ENCODE results near the gene CAPN15.
A peak's percentile ranks its signal among the peaks of the same experiment; 100 is the strongest.

The CAPN15 gene

DNA sequence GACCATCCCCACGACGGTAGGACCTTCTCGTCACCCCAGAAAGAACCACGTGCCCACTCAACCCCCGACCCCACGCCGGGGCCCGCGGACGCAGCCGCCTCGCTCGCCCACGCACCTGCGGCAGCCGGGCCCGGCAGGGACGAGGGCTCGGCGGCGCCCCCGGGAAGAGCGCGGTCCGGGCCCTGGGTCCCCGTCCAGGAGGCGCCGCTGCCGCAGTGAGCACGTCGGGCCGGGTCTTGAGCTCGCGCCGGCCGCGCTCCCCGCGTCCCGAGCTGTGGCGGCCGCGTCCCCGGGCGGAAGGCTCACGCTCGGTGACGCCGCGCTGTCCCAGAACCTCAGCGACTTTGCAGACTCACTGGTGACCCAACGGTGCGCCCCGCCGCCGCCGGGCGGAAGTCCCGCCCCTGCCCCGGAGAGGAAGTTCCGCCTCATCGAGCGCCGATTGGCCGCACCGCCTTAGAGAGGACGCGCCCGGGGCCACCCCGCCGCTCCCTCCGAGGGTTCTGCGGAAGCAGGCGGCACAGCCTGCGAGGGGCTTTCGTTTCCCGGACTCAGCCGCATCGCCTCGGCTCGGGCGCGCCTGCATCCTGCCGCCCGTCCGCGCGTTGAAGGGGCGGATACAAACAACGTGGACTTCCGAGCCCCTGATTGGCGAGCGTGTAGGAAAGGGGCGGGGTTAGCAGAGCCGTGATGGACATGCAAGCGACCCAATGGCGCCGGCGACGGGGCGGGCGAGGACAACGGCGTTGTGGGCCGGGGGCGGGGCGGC is 61.6 kb downstream of the CAPN15 start:
- Histone ChIP-seq H3K9ac (ENCODE audit: low read length) (no peak overlapping the region), H3K4me3 (ENCODE audit: low read depth in 1 of 2, low read length in 2 of 2) (peak overlapping the region; percentile 78 to 92), H3K27me3 (ENCODE audit: control insufficient read depth in 1 of 2, insufficient read depth in 2 of 2, low read length in 2 of 2) (peaks cover 0 to 4% of the 10 kb centered on the region in 2 donors), H3K36me3 (ENCODE audit: insufficient read depth, low read length) (no peaks in the 10 kb centered on the region), H3K9me3 (ENCODE audit: low read length) (no peaks in the 10 kb centered on the region), H3K4me1 (ENCODE audit: insufficient read depth, low read length) (peaks cover 27% of the 10 kb centered on the region), H3K27ac (ENCODE audit: low read depth, low read length) (peak overlapping the region; percentile 84)

- H3K4me3 ChIP-seq (ENCODE audit: low read depth in 1 of 2, low read length in 2 of 2) = peak within 1 kb of the TSS; percentile 87 to 92
- H3K9me3 ChIP-seq (ENCODE audit: low read length) = no peaks in the 10 kb centered on the region
- H3K4me1 ChIP-seq (ENCODE audit: insufficient read depth, low read length) = peaks cover 27% of the 10 kb centered on the region
- H3K27me3 ChIP-seq (ENCODE audit: control insufficient read depth in 1 of 2, insufficient read depth in 2 of 2, low read length in 2 of 2) = peaks cover 0 to 4% of the 10 kb centered on the region in 2 donors
- no peaks in the 10 kb centered on the region for H3K36me3 ChIP-seq (ENCODE audit: insufficient read depth, low read length)
- peak within 1 kb of the TSS; percentile 65 for H3K9ac ChIP-seq (ENCODE audit: low read length)
- H3K27ac ChIP-seq (ENCODE audit: low read depth, low read length) = peak within 1 kb of the TSS; percentile 84
These were observed 62.2 kb downstream of the CAPN15 start, which contains the start of gene RAB40C for GRCh38 chr16:589658-590187. Gene RAB40C (plus strand): TSS chr16:590066. CDS start chr16:590292, 226 bp downstream.

- H3K27me3 ChIP-seq (ENCODE audit: control insufficient read depth in 1 of 2, insufficient read depth in 2 of 2, low read length in 2 of 2) = peaks cover 0 to 4% of the 10 kb centered on the region in 2 donors
- H3K27ac ChIP-seq (ENCODE audit: low read depth, low read length) = peak overlapping the region; percentile 63
- peak overlapping the region; percentile 87 for H3K4me3 ChIP-seq (ENCODE audit: low read depth in 1 of 2, low read length in 2 of 2)
- peak overlapping the region; percentile 65 for H3K9ac ChIP-seq (ENCODE audit: low read length)
- H3K4me1 ChIP-seq (ENCODE audit: insufficient read depth, low read length) = peaks cover 27% of the 10 kb centered on the region
- no peaks in the 10 kb centered on the region for H3K36me3 ChIP-seq (ENCODE audit: insufficient read depth, low read length)
- H3K9me3 ChIP-seq (ENCODE audit: low read length) = no peaks in the 10 kb centered on the region
These were observed 62.8 kb downstream of the CAPN15 start for GRCh38 chr16:590188-590814.

GRCh38 chr16:590815-591200 is 63.3 kb downstream of the CAPN15 start:
- peak overlapping the region; percentile 63 for H3K27ac ChIP-seq (ENCODE audit: low read depth, low read length)
- peak overlapping the region; percentile 65 for H3K9ac ChIP-seq (ENCODE audit: low read length)
- no peaks in the 10 kb centered on the region for H3K9me3 ChIP-seq (ENCODE audit: low read length)
- peak overlapping the region; percentile 87 for H3K4me3 ChIP-seq (ENCODE audit: low read depth in 1 of 2, low read length in 2 of 2)
- no peaks in the 10 kb centered on the region for H3K27me3 ChIP-seq (ENCODE audit: control insufficient read depth in 1 of 2, insufficient read depth in 2 of 2, low read length in 2 of 2)
- H3K4me1 ChIP-seq (ENCODE audit: insufficient read depth, low read length) = peaks cover 27% of the 10 kb centered on the region
- no peaks in the 10 kb centered on the region for H3K36me3 ChIP-seq (ENCODE audit: insufficient read depth, low read length)

- Histone ChIP-seq H3K27me3 (ENCODE audit: control insufficient read depth in 1 of 2, insufficient read depth in 2 of 2, low read length in 2 of 2) (no peaks in the 10 kb centered on the region), H3K9me3 (ENCODE audit: low read length) (no peaks in the 10 kb centered on the region), H3K36me3 (ENCODE audit: insufficient read depth, low read length) (no peaks in the 10 kb centered on the region), H3K27ac (ENCODE audit: low read depth, low read length) (no peak overlapping the region), H3K4me3 (ENCODE audit: low read depth in 1 of 2, low read length in 2 of 2) (peak overlapping the region in 1 of 2 donors; percentile 87), H3K9ac (ENCODE audit: low read length) (peak overlapping the region; percentile 65), H3K4me1 (ENCODE audit: insufficient read depth, low read length) (peaks cover 27% of the 10 kb centered on the region)
These were observed 63.7 kb downstream of the CAPN15 start for GRCh38 chr16:591231-591630.

- Histone ChIP-seq H3K4me1 (ENCODE audit: insufficient read depth, low read length) (peaks cover 25% of the 10 kb centered on the region), H3K9ac (ENCODE audit: low read length) (no peak overlapping the region), H3K27me3 (ENCODE audit: control insufficient read depth in 1 of 2, insufficient read depth in 2 of 2, low read length in 2 of 2) (no peaks in the 10 kb centered on the region), H3K4me3 (ENCODE audit: low read depth in 1 of 2, low read length in 2 of 2) (no peak overlapping the region), H3K27ac (ENCODE audit: low read depth, low read length) (no peak overlapping the region), H3K9me3 (ENCODE audit: low read length) (no peaks in the 10 kb centered on the region), H3K36me3 (ENCODE audit: insufficient read depth, low read length) (no peaks in the 10 kb centered on the region)
These were observed 64.5 kb downstream of the CAPN15 start for GRCh38 chr16:591892-592517.

GRCh38 chr16:592518-593306 is 65.2 kb downstream of the CAPN15 start:
- Histone ChIP-seq H3K9me3 (ENCODE audit: low read length) (no peaks in the 10 kb centered on the region), H3K4me1 (ENCODE audit: insufficient read depth, low read length) (peaks cover 18% of the 10 kb centered on the region), H3K36me3 (ENCODE audit: insufficient read depth, low read length) (no peaks in the 10 kb centered on the region), H3K27ac (ENCODE audit: low read depth, low read length) (no peak overlapping the region), H3K27me3 (ENCODE audit: control insufficient read depth in 1 of 2, insufficient read depth in 2 of 2, low read length in 2 of 2) (no peaks in the 10 kb centered on the region), H3K9ac (ENCODE audit: low read length) (no peak overlapping the region), H3K4me3 (ENCODE audit: low read depth in 1 of 2, low read length in 2 of 2) (no peak overlapping the region)

- H3K4me1 ChIP-seq (ENCODE audit: insufficient read depth, low read length) = peaks cover 11% of the 10 kb centered on the region
- H3K9me3 ChIP-seq (ENCODE audit: low read length) = no peaks in the 10 kb centered on the region
- H3K4me3 ChIP-seq (ENCODE audit: low read depth in 1 of 2, low read length in 2 of 2) = no peak overlapping the region
- H3K9ac ChIP-seq (ENCODE audit: low read length) = no peak overlapping the region
- no peak overlapping the region for H3K27ac ChIP-seq (ENCODE audit: low read depth, low read length)
- H3K36me3 ChIP-seq (ENCODE audit: insufficient read depth, low read length) = no peaks in the 10 kb centered on the region
- H3K27me3 ChIP-seq (ENCODE audit: control insufficient read depth in 1 of 2, insufficient read depth in 2 of 2, low read length in 2 of 2) = no peaks in the 10 kb centered on the region
These were observed 65.9 kb downstream of the CAPN15 start for GRCh38 chr16:593406-593805.

DNA sequence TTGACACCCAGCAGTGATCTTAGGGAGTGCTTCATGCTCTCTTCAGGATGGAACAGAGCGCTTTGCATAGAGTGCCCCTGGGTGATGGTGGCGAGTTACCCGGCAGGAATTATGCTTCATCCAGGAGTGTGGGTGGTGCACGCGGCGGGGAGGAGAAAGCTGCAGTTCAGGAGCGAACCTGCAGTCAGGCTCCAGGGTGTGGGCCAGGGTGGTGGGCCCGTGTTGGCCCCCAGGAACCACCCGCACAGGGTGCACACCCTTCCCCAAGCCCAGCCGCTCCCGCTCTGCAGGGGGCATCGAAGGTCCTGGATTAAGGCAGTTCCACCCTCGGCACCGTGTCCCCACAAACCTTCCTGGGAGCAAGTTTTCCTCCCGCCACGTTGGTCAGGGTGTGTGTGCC is 66.3 kb downstream of the CAPN15 start:
- H3K27ac ChIP-seq (ENCODE audit: low read depth, low read length) = no peak overlapping the region
- H3K9me3 ChIP-seq (ENCODE audit: low read length) = no peaks in the 10 kb centered on the region
- no peaks in the 10 kb centered on the region for H3K27me3 ChIP-seq (ENCODE audit: control insufficient read depth in 1 of 2, insufficient read depth in 2 of 2, low read length in 2 of 2)
- no peak overlapping the region for H3K4me3 ChIP-seq (ENCODE audit: low read depth in 1 of 2, low read length in 2 of 2)
- peaks cover 10% of the 10 kb centered on the region for H3K4me1 ChIP-seq (ENCODE audit: insufficient read depth, low read length)
- no peak overlapping the region for H3K9ac ChIP-seq (ENCODE audit: low read length)
- H3K36me3 ChIP-seq (ENCODE audit: insufficient read depth, low read length) = no peaks in the 10 kb centered on the region

- Histone ChIP-seq H3K27ac (ENCODE audit: low read depth, low read length) (no peak overlapping the region), H3K4me1 (ENCODE audit: insufficient read depth, low read length) (peaks cover 10% of the 10 kb centered on the region), H3K9ac (ENCODE audit: low read length) (no peak overlapping the region)
These were observed 67.6 kb downstream of the CAPN15 start for GRCh38 chr16:595094-595528.

More at GRCh38 chr16:595094-595528, 67.6 kb downstream of the CAPN15 start:
- Histone ChIP-seq H3K36me3 (ENCODE audit: insufficient read depth, low read length) (no peaks in the 10 kb centered on the region), H3K27me3 (ENCODE audit: control insufficient read depth in 1 of 2, insufficient read depth in 2 of 2, low read length in 2 of 2) (no peaks in the 10 kb centered on the region), H3K4me3 (ENCODE audit: low read depth in 1 of 2, low read length in 2 of 2) (no peak overlapping the region), H3K9me3 (ENCODE audit: low read length) (no peaks in the 10 kb centered on the region)

Measured in muscle layer of colon (tissue), 2 donors.